ENCODE measurements around the gene DUSP8. TPM values are rescaled to one million over a fixed set of nuclear protein-coding genes. Genes with fewer than 3 reads are reported as not detected.

DUSP8 gene
- total RNA-seq, 2 donors from 2014 or later, result 21.8 to 33.9 TPM

- H3K9ac ChIP-seq (ENCODE audit: low read depth in 2 of 2, low read length in 2 of 2), result no peak overlapping the region
- no peak for TF ChIP-seq CTCF (IDR thresholded peaks at IDR 0.05)
- no peak for DNase-seq
- H3K27me3 ChIP-seq, result peaks cover 3% of the 10 kb centered on the region
- intact Hi-C loops (cut with DNase I), result loop anchor here (5.0 kb wide), 1 partner anchor 36 kb away; no protein-coding TSS in a partner anchor
- H3K36me3 ChIP-seq, result no peaks in the 10 kb centered on the region
- H3K4me3 ChIP-seq, result no peak overlapping the region
- no peak overlapping the region for H3K27ac ChIP-seq
- H3K4me1 ChIP-seq, result peaks cover 4% of the 10 kb centered on the region
- no peaks in the 10 kb centered on the region for H3K9me3 ChIP-seq
Observed at GRCh38 chr11:1541474-1542204, 30.4 kb downstream of the DUSP8 start.

- Histone ChIP-seq H3K27ac (no peak overlapping the region), H3K4me1 (peaks cover 4% of the 10 kb centered on the region), H3K27me3 (no peaks in the 10 kb centered on the region), H3K4me3 (no peak overlapping the region), H3K9me3 (no peaks in the 10 kb centered on the region), H3K36me3 (no peaks in the 10 kb centered on the region), H3K9ac (ENCODE audit: low read depth in 2 of 2, low read length in 2 of 2) (no peak overlapping the region)
- TF ChIP-seq CTCF (IDR thresholded peaks at IDR 0.05), result no peak
- DNase-seq, result no peak
- intact Hi-C loops (cut with DNase I), result loop anchor here (5.0 kb wide), 1 partner anchor 37 kb away; no protein-coding TSS in a partner anchor
Observed at GRCh38 chr11:1540074-1540473, 32.0 kb downstream of the DUSP8 start.

- no peak for TF ChIP-seq CTCF (IDR thresholded peaks at IDR 0.05)
- Histone ChIP-seq H3K9me3 (no peaks in the 10 kb centered on the region), H3K4me3 (no peak overlapping the region), H3K27ac (no peak overlapping the region), H3K4me1 (peaks cover 5% of the 10 kb centered on the region), H3K9ac (ENCODE audit: low read depth in 2 of 2, low read length in 2 of 2) (no peak overlapping the region), H3K27me3 (no peaks in the 10 kb centered on the region), H3K36me3 (no peaks in the 10 kb centered on the region)
- intact Hi-C loops (cut with DNase I), result no loop called here
- DNase-seq, result no peak
Observed at GRCh38 chr11:1538153-1538552, 33.9 kb downstream of the DUSP8 start.

GRCh38 chr11:1536065-1536843 is 35.8 kb downstream of the DUSP8 start:
- Histone ChIP-seq H3K9me3 (no peaks in the 10 kb centered on the region), H3K27ac (no peak overlapping the region), H3K4me3 (no peak overlapping the region), H3K27me3 (no peaks in the 10 kb centered on the region), H3K36me3 (no peaks in the 10 kb centered on the region), H3K4me1 (peaks cover 7% of the 10 kb centered on the region), H3K9ac (ENCODE audit: low read depth in 2 of 2, low read length in 2 of 2) (no peak overlapping the region)
- TF ChIP-seq CTCF (IDR thresholded peaks at IDR 0.05), result no peak
- intact Hi-C loops (cut with DNase I), result no loop called here
- no peak for DNase-seq

- Histone ChIP-seq H3K4me1 (peaks cover 7% of the 10 kb centered on the region), H3K4me3 (no peak overlapping the region), H3K9me3 (no peaks in the 10 kb centered on the region), H3K9ac (ENCODE audit: low read depth in 2 of 2, low read length in 2 of 2) (no peak overlapping the region), H3K27ac (no peak overlapping the region), H3K36me3 (no peaks in the 10 kb centered on the region), H3K27me3 (no peaks in the 10 kb centered on the region)
- no peak for TF ChIP-seq CTCF (IDR thresholded peaks at IDR 0.05)
- DNase-seq, result no peak
- intact Hi-C loops (cut with DNase I), result no loop called here
Observed at GRCh38 chr11:1534682-1535081, 37.4 kb downstream of the DUSP8 start.

Data from colonic mucosa (tissue), 4 donors.